HEK293 (cell line): ENCODE data around the gene AGRN.
"Not testable (repeated sequence)": the region's sequence is repeated elsewhere in the genome, so short reads cannot be mapped to it uniquely, and the experiment has no call there.

Experiments used
- CTCF ChIP-seq: fragments of 450-650 bp; formaldehyde crosslinking; IDR thresholded peaks from 2 replicates; pipeline ENCODE4 v1.5.1; 2016; ENCODE audit warnings: missing biosample characterization, missing genetic modification characterization
- KLF10 ChIP-seq: fragments of 450-650 bp; IDR thresholded peaks from 2 replicates; pipeline ENCODE4 v1.5.1; 2018; ENCODE audit warnings: missing biosample characterization, mild to moderate bottlenecking, missing genetic modification characterization
- REPIN1 ChIP-seq: fragments of 450-650 bp; formaldehyde crosslinking; IDR thresholded peaks from 2 replicates; pipeline ENCODE4 v1.5.1; 2017; ENCODE audit warnings: missing biosample characterization, missing genetic modification characterization, low read depth
- REST ChIP-seq: fragments of 450-650 bp; formaldehyde crosslinking; IDR thresholded peaks from 2 replicates; pipeline ENCODE4 v1.5.1; 2016; ENCODE audit warnings: missing biosample characterization, missing genetic modification characterization
- SP2 ChIP-seq: fragments of 450-650 bp; formaldehyde crosslinking; IDR thresholded peaks from 2 replicates; pipeline ENCODE4 v1.5.1; 2016; ENCODE audit warnings: missing biosample characterization, missing genetic modification characterization
- ZBTB6 ChIP-seq: fragments of 450-650 bp; formaldehyde crosslinking; IDR thresholded peaks from 2 replicates; pipeline ENCODE4 v1.5.1; 2017; ENCODE audit warnings: missing biosample characterization, missing genetic modification characterization
- ZNF114 ChIP-seq: fragments of 450-650 bp; formaldehyde crosslinking; IDR thresholded peaks from 2 replicates; pipeline ENCODE4 v1.5.0; 2017; ENCODE audit warnings: missing biosample characterization, missing genetic modification characterization
- ZNF280C ChIP-seq: fragments of 450-650 bp; formaldehyde crosslinking; IDR thresholded peaks from 2 replicates; pipeline ENCODE4 v1.5.1; 2016; ENCODE audit warnings: missing biosample characterization, missing genetic modification characterization
- ZNF362 ChIP-seq: fragments of 450-650 bp; formaldehyde crosslinking; IDR thresholded peaks from 2 replicates; pipeline ENCODE4 v1.5.1; 2016; ENCODE audit warnings: missing biosample characterization, missing genetic modification characterization
- ZNF391 ChIP-seq: fragments of 450-650 bp; formaldehyde crosslinking; IDR thresholded peaks from 2 replicates; pipeline ENCODE4 v1.5.1; 2016; ENCODE audit warnings: low read depth, missing biosample characterization, missing genetic modification characterization, borderline replicate concordance
- ZNF404 ChIP-seq: fragments of 450-650 bp; formaldehyde crosslinking; IDR thresholded peaks from 2 replicates; pipeline ENCODE4 v1.5.1; 2017; ENCODE audit warnings: missing biosample characterization, missing genetic modification characterization
- ZNF426 ChIP-seq: fragments of 450-650 bp; formaldehyde crosslinking; IDR thresholded peaks from 2 replicates; pipeline ENCODE4 v1.5.1; 2017; ENCODE audit warnings: missing biosample characterization, missing genetic modification characterization, mild to moderate bottlenecking, inconsistent platforms, moderate library complexity
- ZNF521 ChIP-seq: fragments of 450-650 bp; formaldehyde crosslinking; IDR thresholded peaks from 2 replicates; pipeline ENCODE4 v1.5.1; 2017; ENCODE audit warnings: missing biosample characterization, mild to moderate bottlenecking, missing genetic modification characterization

- not testable (repeated sequence) for TF ChIP-seq CTCF; ZBTB6; ZNF362 (tag by site-specific recombination); KLF10; ZNF426; ZNF391 (tag by site-specific recombination); ZNF280C (tag by site-specific recombination); ZNF114; ZNF521 (tag by site-specific recombination); REST (tag by site-specific recombination); ZNF404 (tag by site-specific recombination); SP2 (tag by site-specific recombination); REPIN1 (tag by site-specific recombination)
These were observed 57.5 kb downstream of the AGRN start for GRCh38 chr1:1077396-1077795.
